Activated CD8-positive, alpha-beta memory T cell treated with anti-CD3 and anti-CD28 coated beads for 48 hours (primary cell): ENCODE measurements around the gene RNF223.
"Not testable (repeated sequence)": the region's sequence is repeated elsewhere in the genome, so short reads cannot be mapped to it uniquely, and the experiment has no call there.

ENCODE experiments used
- DNase-seq, 3 experiments: peaks; one replicate each; pipeline ENCODE4 v3.0.0-alpha.2; 2020; ENCODE audit warnings: low read depth in 2 of 3, low spot score in 2 of 3

Gene RNF223

GRCh38 chr1:1088029-1088800, 14.1 kb upstream of the RNF223 start:
- no peak for DNase-seq

GRCh38 chr1:1087351-1088028, 13.4 kb upstream of the RNF223 start:
- DNase-seq: no peak

- DNase-seq: no peak
Measured at GRCh38 chr1:1086911-1087341, 12.8 kb upstream of the RNF223 start.

- no peak for DNase-seq
Measured at GRCh38 chr1:1085911-1086841, 12.1 kb upstream of the RNF223 start.

- no peak for DNase-seq
Measured at GRCh38 chr1:1085171-1085841, 11.2 kb upstream of the RNF223 start.

GRCh38 chr1:1084372-1085170, 10.5 kb upstream of the RNF223 start:
- DNase-seq: no peak

GRCh38 chr1:1083416-1084371, 9.6 kb upstream of the RNF223 start:
- no peak for DNase-seq

GRCh38 chr1:1082776-1083415, 8.8 kb upstream of the RNF223 start:
- no peak for DNase-seq

- DNase-seq: no peak
Measured at GRCh38 chr1:1082239-1082775, 8.2 kb upstream of the RNF223 start.

- DNase-seq: no peak
Measured at GRCh38 chr1:1081311-1082238, 7.5 kb upstream of the RNF223 start.

- no peak for DNase-seq
Measured at GRCh38 chr1:1080951-1081310, 6.8 kb upstream of the RNF223 start.

- DNase-seq: no peak
Measured at GRCh38 chr1:1080122-1080757, 6.1 kb upstream of the RNF223 start.

GRCh38 chr1:1079408-1080121, 5.5 kb upstream of the RNF223 start:
- no peak for DNase-seq

- DNase-seq: not testable (repeated sequence)
Measured at GRCh38 chr1:1077396-1077795, 3.3 kb upstream of the RNF223 start.

GRCh38 chr1:1075148-1075935, 1.2 kb upstream of the RNF223 start:
- no peak for DNase-seq
